Caco-2 (cell line): ENCODE data around the gene RPP30. TPM values are rescaled to one million over a fixed set of nuclear protein-coding genes. Genes with fewer than 3 reads are reported as not detected.

Experiments used
- BruUV-seq: library from RNA; stranded (reverse); fragments of 400-500 nt; replicated peaks from 2 replicates; lab custom pipeline; 2021; lab: Mats Ljungman, UMichigan
- CTCF ChIA-PET: fragments of 300-600 bp; sonication (Branson Sonifier 250); formaldehyde crosslinking; loops from one replicate; lab custom pipeline; 2022; ENCODE audit warnings: antibody characterized with exemption; lab: Charles Lee
- POLR2A ChIA-PET: fragments of 300-600 bp; sonication (Branson Sonifier 250); formaldehyde crosslinking; loops from one replicate; lab custom pipeline; 2022; ENCODE audit warnings: antibody characterized with exemption; lab: Charles Lee
- DNase-seq, 2 experiments: peaks; one replicate each; pipeline versions ENCODE4 v3.0.0 to v3.0.0-alpha.2; 2020 to 2022
- H3K27me3 ChIP-seq: replicated peaks from 2 replicates; pipeline ENCODE4 v1.6.0; 2011; ENCODE audit warnings: low read length; ENCODE audit not compliant: control insufficient read depth, insufficient read depth
- H3K36me3 ChIP-seq: 2 replicates; pipeline ENCODE4 v1.5.1; 2011; ENCODE audit warnings: low read length; ENCODE audit not compliant: control insufficient read depth, insufficient read depth
- H3K4me1 ChIP-seq: fragments of 250-450 bp; sonication (Bioruptor Pico); 2 replicates; pipeline ENCODE4 v1.5.1; 2020; ENCODE audit warnings: mild to moderate bottlenecking
- H3K4me3 ChIP-seq: 2 replicates; pipeline ENCODE4 v1.5.1; 2011; ENCODE audit warnings: low read depth, mild to moderate bottlenecking, control low read depth, low read length
- H3K9me3 ChIP-seq: fragments of 250-450 bp; sonication (Bioruptor Pico); 2 replicates; pipeline ENCODE4 v1.5.1; 2020; ENCODE audit warnings: mild to moderate bottlenecking, moderate library complexity
- H3K27ac Mint-ChIP-seq: one replicate; pipeline ENCODE4 v1.8.0; 2022; ENCODE audit warnings: mixed read lengths; ENCODE audit not compliant: unreplicated experiment
- H3K27me3 Mint-ChIP-seq: one replicate; pipeline ENCODE4 v1.8.0; 2022; ENCODE audit warnings: mixed read lengths; ENCODE audit not compliant: insufficient read depth, unreplicated experiment
- H3K36me3 Mint-ChIP-seq: one replicate; pipeline ENCODE4 v1.8.0; 2022; ENCODE audit warnings: mild to moderate bottlenecking, mixed read lengths; ENCODE audit not compliant: insufficient read depth, unreplicated experiment
- H3K4me1 Mint-ChIP-seq: one replicate; pipeline ENCODE4 v1.8.0; 2022; ENCODE audit warnings: low read depth, mixed read lengths; ENCODE audit not compliant: unreplicated experiment
- H3K4me3 Mint-ChIP-seq: one replicate; pipeline ENCODE4 v1.8.0; 2022; ENCODE audit warnings: mild to moderate bottlenecking, moderate library complexity, mixed read lengths; ENCODE audit not compliant: unreplicated experiment
- H3K9me3 Mint-ChIP-seq: one replicate; pipeline ENCODE4 v1.8.0; 2022; ENCODE audit warnings: mixed read lengths; ENCODE audit not compliant: unreplicated experiment
- CTCF ChIP-seq, 2 experiments: fragments of 200-600 bp in 1 of 2; IDR thresholded peaks; 1 replicate in 1 of 2; 2 replicates in 1 of 2; pipeline versions ENCODE4 v1.5.1 to v1.8.0; 2011 to 2022; ENCODE audit warnings: antibody characterized with exemption in 1 of 2, control low read depth in 1 of 2, inconsistent platforms in 1 of 2, low read depth in 1 of 2, low read length in 1 of 2, mild to moderate bottlenecking in 1 of 2, moderate library complexity in 1 of 2; ENCODE audit not compliant: insufficient read depth in 1 of 2, severe bottlenecking in 1 of 2, unreplicated experiment in 1 of 2
- intact Hi-C: fragments of 100-400 bp; cut with micrococcal nuclease; formaldehyde crosslinking; loops from one replicate; pipeline ENCODE4 v1.10.0; 2022; ENCODE audit not compliant: unreplicated experiment
- total RNA-seq: library from RNA; stranded (reverse); gene quantifications from 2 replicates; pipeline ENCODE4 v1.2.3, GENCODE V29; 2022

Gene RPP30
- total RNA-seq, 1 experiment from 2014 or later, result 67.6 TPM

GRCh38 chr10:90849956-90850749 is 21.6 kb upstream of the RPP30 start:
- POLR2A ChIA-PET, result no interaction called here
- H3K4me1 Mint-ChIP-seq, result no peaks in the 10 kb centered on the region
- Histone ChIP-seq H3K4me1 (no peaks in the 10 kb centered on the region), H3K4me3 (no peak overlapping the region), H3K27me3 (no peaks in the 10 kb centered on the region), H3K36me3 (no peaks in the 10 kb centered on the region), H3K9me3 (peaks cover 13% of the 10 kb centered on the region)
- no peak for TF ChIP-seq CTCF (IDR thresholded peaks at IDR 0.05; ENCODE audit: insufficient read depth in 1 of 2, low read depth in 1 of 2, low read length in 1 of 2, severe bottlenecking in 1 of 2, unreplicated experiment in 1 of 2)
- H3K27me3 Mint-ChIP-seq, result peaks cover 12% of the 10 kb centered on the region
- peaks cover 22% of the 10 kb centered on the region for H3K9me3 Mint-ChIP-seq
- no peak overlapping the region for H3K27ac Mint-ChIP-seq
- no peak overlapping the region for H3K4me3 Mint-ChIP-seq
- H3K36me3 Mint-ChIP-seq, result no peaks in the 10 kb centered on the region
- BruUV-seq, result no TSS peak
- CTCF ChIA-PET, result no interaction called here
- intact Hi-C loops, result no loop called here
- no peak for DNase-seq

DNA sequence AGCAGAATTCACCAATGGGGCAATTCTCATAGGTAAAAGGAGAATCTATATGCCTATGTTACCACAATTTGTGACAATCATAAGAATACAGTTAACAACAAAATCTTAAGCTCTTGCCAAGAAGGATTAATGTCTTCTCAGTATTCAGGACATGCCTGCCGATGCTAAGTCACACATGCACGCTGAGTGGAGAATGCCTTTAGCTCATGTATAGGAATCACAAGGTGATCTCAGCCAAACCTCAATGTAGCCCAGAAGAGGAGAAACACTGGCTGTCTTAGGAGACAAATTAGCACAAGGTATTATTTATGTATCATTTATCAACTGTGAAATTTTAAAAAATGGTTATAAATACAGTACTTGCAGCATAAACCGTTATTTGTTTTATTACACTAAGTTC is 16.6 kb upstream of the RPP30 start:
- no TSS peak for BruUV-seq

DNA sequence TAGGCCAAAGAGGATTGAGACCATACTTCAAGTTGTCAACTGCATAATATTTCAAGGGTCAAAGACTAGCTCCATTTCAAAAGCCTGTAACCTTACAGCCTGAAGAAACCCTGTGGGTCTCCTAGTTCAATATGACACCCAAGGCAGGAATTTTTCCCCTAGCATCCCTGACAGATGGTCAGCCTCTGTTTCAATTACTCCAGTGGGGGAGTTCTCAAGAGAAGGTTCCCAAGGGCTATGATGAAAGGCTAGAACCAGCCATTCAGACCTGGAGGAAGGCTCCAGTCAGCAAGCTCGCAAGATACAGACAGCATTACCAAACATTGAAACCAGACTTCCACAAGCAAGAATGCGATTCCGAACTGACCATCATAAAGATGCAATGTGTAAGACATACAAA is 15.5 kb upstream of the RPP30 start:
- peaks cover 2% of the 10 kb centered on the region for H3K9me3 Mint-ChIP-seq
- TF ChIP-seq CTCF (IDR thresholded peaks at IDR 0.05; ENCODE audit: insufficient read depth in 1 of 2, low read depth in 1 of 2, low read length in 1 of 2, severe bottlenecking in 1 of 2, unreplicated experiment in 1 of 2), result no peak
- H3K27me3 ChIP-seq, result no peaks in the 10 kb centered on the region; the same call in 1 of the 2 replicates
- no TSS peak for BruUV-seq
- ChIA-PET POLR2A (no interaction called here), CTCF (no interaction called here)
- DNase-seq, result no peak
- no peaks in the 10 kb centered on the region for H3K4me1 Mint-ChIP-seq
- H3K36me3 ChIP-seq, result no peaks in the 10 kb centered on the region
- intact Hi-C loops, result no loop called here
- peaks cover 20% of the 10 kb centered on the region for H3K27me3 Mint-ChIP-seq
- H3K36me3 Mint-ChIP-seq, result no peaks in the 10 kb centered on the region
- no peak overlapping the region for H3K27ac Mint-ChIP-seq
- no peak overlapping the region for H3K4me3 ChIP-seq
- no peaks in the 10 kb centered on the region for H3K4me1 ChIP-seq
- H3K9me3 ChIP-seq, result peaks cover under 1% of the 10 kb centered on the region; the same call in 1 of the 2 replicates
- no peak overlapping the region for H3K4me3 Mint-ChIP-seq

More for the DNA sequence above, 16.6 kb upstream of the RPP30 start:
- H3K9me3 Mint-ChIP-seq, result peaks cover 14% of the 10 kb centered on the region
- H3K9me3 ChIP-seq, result peaks cover 8% of the 10 kb centered on the region
- no peak for DNase-seq
- no peaks in the 10 kb centered on the region for H3K4me1 ChIP-seq
- H3K4me1 Mint-ChIP-seq, result no peaks in the 10 kb centered on the region
- no peak for TF ChIP-seq CTCF (IDR thresholded peaks at IDR 0.05; ENCODE audit: insufficient read depth in 1 of 2, low read depth in 1 of 2, low read length in 1 of 2, severe bottlenecking in 1 of 2, unreplicated experiment in 1 of 2)
- POLR2A ChIA-PET, result no interaction called here
- intact Hi-C loops, result no loop called here
- H3K27ac Mint-ChIP-seq, result no peak overlapping the region
- H3K27me3 ChIP-seq, result no peaks in the 10 kb centered on the region; the same call in 1 of the 2 replicates
- H3K4me3 Mint-ChIP-seq, result no peak overlapping the region
- H3K27me3 Mint-ChIP-seq, result peaks cover 15% of the 10 kb centered on the region
- H3K36me3 Mint-ChIP-seq, result no peaks in the 10 kb centered on the region
- CTCF ChIA-PET, result no interaction called here
- H3K36me3 ChIP-seq, result no peaks in the 10 kb centered on the region
- H3K4me3 ChIP-seq, result no peak overlapping the region
